Measurements from ENCODE around the gene RPL39L. TPM values are rescaled to one million over a fixed set of nuclear protein-coding genes. Genes with fewer than 3 reads are reported as not detected.
A peak's percentile ranks its signal among the peaks of the same experiment; 100 is the strongest.

The RPL39L gene
- total RNA-seq, 2 donors from 2014 or later, result 26.8 to 34.5 TPM

DNA sequence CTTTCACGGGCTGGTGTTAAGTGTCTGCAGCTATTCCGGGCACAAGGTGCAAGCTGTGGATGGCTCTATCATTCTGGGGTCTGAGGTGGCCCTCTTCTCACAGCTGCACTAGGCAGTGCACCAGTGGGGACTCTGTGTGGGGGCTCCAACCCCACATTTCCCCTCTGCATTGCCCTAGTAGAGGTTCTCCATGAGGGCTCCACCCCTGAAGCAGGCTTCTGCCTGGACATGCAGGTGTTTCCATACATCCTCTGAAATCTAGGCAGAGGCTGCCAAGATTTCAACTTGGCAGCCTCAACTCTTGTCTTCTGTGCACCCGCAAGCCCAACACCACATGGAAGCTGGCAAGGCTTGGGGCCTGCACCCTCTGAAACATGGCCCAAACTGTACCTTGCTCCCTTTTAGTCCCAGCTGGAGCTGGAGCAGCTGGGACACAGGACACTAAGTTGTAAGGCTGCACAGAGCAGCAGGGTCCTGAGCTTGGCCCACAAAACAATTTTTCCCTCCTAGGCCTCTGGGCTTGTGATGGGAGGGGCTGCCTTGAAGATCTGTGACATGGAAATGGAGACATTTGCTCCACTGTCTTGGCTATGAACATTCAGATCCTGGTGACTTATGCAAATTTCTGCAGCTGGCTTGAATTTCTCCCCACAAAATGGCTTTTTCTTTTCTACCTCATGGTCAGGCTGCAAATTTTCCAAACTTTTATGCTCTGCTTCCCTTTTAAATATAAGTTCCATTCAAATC, 6.0 kb upstream of the RPL39L start:
- no peaks in the 10 kb centered on the region for H3K36me3 ChIP-seq (ENCODE audit: control insufficient read depth, insufficient read depth, low read length)
- 70 to 78% methylated on average over 3 of the region's 3 CpGs for WGBS, 2 experiments (ENCODE audit: insufficient coverage in 1 of 2, insufficient read length in 1 of 2)
- H3K27me3 ChIP-seq (ENCODE audit: control insufficient read depth, insufficient read depth, low read length, poor library complexity, severe bottlenecking), result no peaks in the 10 kb centered on the region
- TF ChIP-seq, protein P1, sequence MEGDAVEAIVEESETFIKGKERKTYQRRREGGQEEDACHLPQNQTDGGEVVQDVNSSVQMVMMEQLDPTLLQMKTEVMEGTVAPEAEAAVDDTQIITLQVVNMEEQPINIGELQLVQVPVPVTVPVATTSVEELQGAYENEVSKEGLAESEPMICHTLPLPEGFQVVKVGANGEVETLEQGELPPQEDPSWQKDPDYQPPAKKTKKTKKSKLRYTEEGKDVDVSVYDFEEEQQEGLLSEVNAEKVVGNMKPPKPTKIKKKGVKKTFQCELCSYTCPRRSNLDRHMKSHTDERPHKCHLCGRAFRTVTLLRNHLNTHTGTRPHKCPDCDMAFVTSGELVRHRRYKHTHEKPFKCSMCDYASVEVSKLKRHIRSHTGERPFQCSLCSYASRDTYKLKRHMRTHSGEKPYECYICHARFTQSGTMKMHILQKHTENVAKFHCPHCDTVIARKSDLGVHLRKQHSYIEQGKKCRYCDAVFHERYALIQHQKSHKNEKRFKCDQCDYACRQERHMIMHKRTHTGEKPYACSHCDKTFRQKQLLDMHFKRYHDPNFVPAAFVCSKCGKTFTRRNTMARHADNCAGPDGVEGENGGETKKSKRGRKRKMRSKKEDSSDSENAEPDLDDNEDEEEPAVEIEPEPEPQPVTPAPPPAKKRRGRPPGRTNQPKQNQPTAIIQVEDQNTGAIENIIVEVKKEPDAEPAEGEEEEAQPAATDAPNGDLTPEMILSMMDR (conservative IDR thresholded peaks at IDR 0.05), result no peak
- peaks cover 31% of the 10 kb centered on the region for H3K9me3 ChIP-seq (ENCODE audit: control insufficient read depth, low read length)
- H3K4me1 ChIP-seq (ENCODE audit: control insufficient read depth, insufficient read depth, low read length), result no peaks in the 10 kb centered on the region
- no peak overlapping the region for H3K27ac Mint-ChIP-seq
- DNase-seq, result no peak
- H3K4me3 Mint-ChIP-seq, result no peak overlapping the region
- H3K9me3 Mint-ChIP-seq, result peaks cover 37% of the 10 kb centered on the region
- H3K9ac ChIP-seq (ENCODE audit: extremely low read depth, low read length, poor library complexity, severe bottlenecking), result no peak overlapping the region
- peaks cover 1% of the 10 kb centered on the region for H3K27me3 Mint-ChIP-seq (ENCODE audit: insufficient read depth)
- H3K4me3 ChIP-seq (ENCODE audit: low read length), result no peak overlapping the region
- H3K4me1 Mint-ChIP-seq, result no peaks in the 10 kb centered on the region
- H3K36me3 Mint-ChIP-seq (ENCODE audit: low read depth), result peaks cover 23% of the 10 kb centered on the region
- no peak overlapping the region for H3K27ac ChIP-seq (ENCODE audit: low read depth, low read length)

DNA sequence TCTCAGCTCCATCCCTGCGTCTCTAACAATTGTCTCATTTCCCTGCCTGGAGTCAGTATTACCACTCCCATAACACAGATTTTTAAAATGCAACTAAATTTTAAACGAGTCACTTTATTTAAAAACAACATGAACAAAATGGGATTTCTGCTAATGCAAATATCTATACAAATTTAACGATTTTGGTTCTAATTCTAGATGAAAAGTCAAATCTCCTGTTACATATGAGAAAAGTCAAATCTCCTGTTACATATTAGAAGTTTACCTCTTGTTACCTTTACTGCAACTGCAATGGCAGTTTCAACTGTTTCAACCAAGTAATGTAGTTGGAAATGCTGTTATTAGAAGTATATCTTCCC, 578 bp upstream of the RPL39L start:
- Histone ChIP-seq H3K27me3 (ENCODE audit: control insufficient read depth, insufficient read depth, low read length, poor library complexity, severe bottlenecking) (no peaks in the 10 kb centered on the region), H3K9ac (ENCODE audit: extremely low read depth, low read length, poor library complexity, severe bottlenecking) (no peak overlapping the region), H3K36me3 (ENCODE audit: control insufficient read depth, insufficient read depth, low read length) (no peaks in the 10 kb centered on the region), H3K27ac (ENCODE audit: low read depth, low read length) (no peak overlapping the region), H3K4me3 (ENCODE audit: low read length) (no peak overlapping the region), H3K4me1 (ENCODE audit: control insufficient read depth, insufficient read depth, low read length) (no peaks in the 10 kb centered on the region), H3K9me3 (ENCODE audit: control insufficient read depth, low read length) (peaks cover 22% of the 10 kb centered on the region)
- TF ChIP-seq, protein P1 (conservative IDR thresholded peaks at IDR 0.05), result no peak
- Mint-ChIP-seq H3K27ac (peak overlapping the region; percentile 94), H3K27me3 (ENCODE audit: insufficient read depth) (peaks cover 1% of the 10 kb centered on the region), H3K9me3 (peaks cover 28% of the 10 kb centered on the region), H3K4me1 (peaks cover 5% of the 10 kb centered on the region), H3K4me3 (peak overlapping the region; percentile 71), H3K36me3 (ENCODE audit: low read depth) (peaks cover 35% of the 10 kb centered on the region)
- WGBS, 2 experiments (ENCODE audit: insufficient coverage in 1 of 2, insufficient read length in 1 of 2), result 76 to 92% methylated on average over 3 of the region's 3 CpGs
- no peak for DNase-seq

DNA sequence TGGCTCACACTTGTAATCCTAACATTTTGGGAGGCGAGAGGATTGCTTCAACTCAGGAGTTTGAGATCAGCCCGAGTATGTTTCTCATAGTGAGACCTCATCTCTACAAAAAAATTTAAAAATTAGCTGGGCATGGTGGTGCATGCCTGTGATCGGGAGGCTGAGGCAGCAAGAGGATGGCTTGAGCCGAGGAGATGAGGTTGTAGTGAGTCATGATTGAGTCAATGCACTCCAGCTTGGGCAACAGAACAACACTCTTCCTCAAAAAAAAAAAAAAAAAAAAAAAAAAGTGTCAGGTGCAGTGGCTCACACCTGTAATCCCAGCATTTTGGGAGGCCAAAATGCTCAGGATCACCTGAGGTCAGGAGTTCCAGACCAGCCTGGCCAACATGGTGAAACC, 2.4 kb downstream of the RPL39L start:
- H3K4me3 ChIP-seq (ENCODE audit: low read length), result no peak overlapping the region
- H3K27me3 ChIP-seq (ENCODE audit: control insufficient read depth, insufficient read depth, low read length, poor library complexity, severe bottlenecking), result no peaks in the 10 kb centered on the region
- H3K4me1 ChIP-seq (ENCODE audit: control insufficient read depth, insufficient read depth, low read length), result no peaks in the 10 kb centered on the region
- TF ChIP-seq, protein P1 (conservative IDR thresholded peaks at IDR 0.05), result no peak
- Mint-ChIP-seq H3K4me3 (no peak overlapping the region), H3K27ac (no peak overlapping the region), H3K9me3 (peaks cover 14% of the 10 kb centered on the region), H3K36me3 (ENCODE audit: low read depth) (peaks cover 48% of the 10 kb centered on the region), H3K4me1 (peaks cover 5% of the 10 kb centered on the region), H3K27me3 (ENCODE audit: insufficient read depth) (no peaks in the 10 kb centered on the region)
- DNase-seq, result no peak
- no peak overlapping the region for H3K27ac ChIP-seq (ENCODE audit: low read depth, low read length)
- H3K9ac ChIP-seq (ENCODE audit: extremely low read depth, low read length, poor library complexity, severe bottlenecking), result no peak overlapping the region
- H3K36me3 ChIP-seq (ENCODE audit: control insufficient read depth, insufficient read depth, low read length), result no peaks in the 10 kb centered on the region
- 91 to 100% methylated on average over 3 to 4 of the region's 4 CpGs for WGBS, 2 experiments (ENCODE audit: insufficient coverage in 1 of 2, insufficient read length in 1 of 2)
- peaks cover 11% of the 10 kb centered on the region for H3K9me3 ChIP-seq (ENCODE audit: control insufficient read depth, low read length)

Data from endodermal cell (in vitro differentiated cells).